B cell (primary cell): ENCODE measurements around the gene MND1. TPM values are rescaled to one million over a fixed set of nuclear protein-coding genes. Genes with fewer than 3 reads are reported as not detected.
A peak's percentile ranks its signal among the peaks of the same experiment; 100 is the strongest.

Experiments used
- ATAC-seq: fragments of 200-7000 bp; cut with Tn5 transposase; one replicate; pipeline ENCODE4 v1.10.0; 2021; ENCODE audit warnings: low read depth, mild to moderate bottlenecking, moderate number of reproducible peaks, moderate library complexity
- CTCF ChIA-PET: fragments of 350-600 bp; sonication (Branson Sonifier 250); formaldehyde crosslinking; loops from one replicate; lab custom pipeline; 2021; ENCODE audit warnings: antibody characterized with exemption, inconsistent platforms; lab: Charles Lee
- POLR2A ChIA-PET: fragments of 350-600 bp; sonication (Branson Sonifier 250); formaldehyde crosslinking; loops from one replicate; lab custom pipeline; 2021; ENCODE audit warnings: antibody characterized with exemption; lab: Charles Lee
- DNase-seq: peaks from one replicate; pipeline ENCODE4 v3.0.0; 2013
- H2AFZ ChIP-seq: 2 replicates; pipeline ENCODE4 v1.6.1; 2012; ENCODE audit warnings: mild to moderate bottlenecking, low read depth, low read length; ENCODE audit not compliant: insufficient read depth, poor library complexity, severe bottlenecking
- H3K27ac ChIP-seq, 2 donors: 1 replicate in 1 of 2; 2 replicates in 1 of 2; pipeline ENCODE4 v1.5.1; 2012 to 2013; ENCODE audit warnings: low read length in 2 of 2, mild to moderate bottlenecking in 2 of 2, moderate library complexity in 1 of 2
- H3K27me3 ChIP-seq, 4 experiments: fragments of 200-600 bp in 1 of 4; sonication (generic) in 1 of 4; replicated peaks in 1 of 4; 1 replicate in 2 of 4; 2 replicates in 2 of 4; pipeline versions ENCODE4 v1.6.1 to v1.7.0; 2013 to 2016; ENCODE audit warnings: low read length in 3 of 4, mild to moderate bottlenecking in 2 of 4, mixed read lengths in 1 of 4, moderate library complexity in 1 of 4; ENCODE audit not compliant: insufficient read depth in 4 of 4, control insufficient read depth in 3 of 4; ENCODE audit errors: control extremely low read depth in 1 of 4
- H3K36me3 ChIP-seq, 2 experiments: replicated peaks in 1 of 2; 1 replicate in 1 of 2; 2 replicates in 1 of 2; pipeline versions ENCODE4 v1.6.1 to v1.7.1; 2013; ENCODE audit warnings: low read length in 1 of 2; ENCODE audit not compliant: insufficient read depth in 2 of 2, control insufficient read depth in 1 of 2; ENCODE audit errors: control extremely low read depth in 1 of 2, extremely low read depth in 1 of 2
- H3K4me1 ChIP-seq, 2 donors: fragments of 200-600 bp in 1 of 2; sonication (generic) in 1 of 2; 1 replicate in 1 of 2; 2 replicates in 1 of 2; pipeline versions ENCODE4 v1.5.1 to v1.6.1; 2013 to 2017; ENCODE audit warnings: low read length in 2 of 2; ENCODE audit not compliant: control insufficient read depth in 2 of 2, insufficient read depth in 2 of 2
- H3K4me2 ChIP-seq: replicated peaks from 2 replicates; pipeline ENCODE3; 2012; ENCODE audit warnings: mild to moderate bottlenecking, low read depth, low read length; ENCODE audit not compliant: poor library complexity, severe bottlenecking
- H3K4me3 ChIP-seq, 5 experiments: fragments of 200-600 bp in 1 of 5; sonication (generic) in 1 of 5; 1 replicate in 3 of 5; 2 replicates in 2 of 5; pipeline versions ENCODE4 v1.5.1 to v1.7.0; 2011 to 2016; ENCODE audit warnings: low read length in 4 of 5, mild to moderate bottlenecking in 4 of 5, low read depth in 2 of 5, control low read depth in 1 of 5, moderate library complexity in 1 of 5; ENCODE audit not compliant: insufficient read depth in 1 of 5; ENCODE audit errors: control extremely low read depth in 1 of 5, extremely low read depth in 1 of 5
- H3K79me2 ChIP-seq: fragments of 200-600 bp; sonication (generic); one replicate; pipeline ENCODE4 v1.6.0; 2016; ENCODE audit warnings: low read length; ENCODE audit not compliant: control insufficient read depth, insufficient read depth
- H3K9ac ChIP-seq: fragments of 200-600 bp; sonication (generic); 2 replicates; pipeline ENCODE4 v1.6.1; 2017; ENCODE audit warnings: mild to moderate bottlenecking, low read length, moderate library complexity
- H3K9me3 ChIP-seq, 3 donors: one replicate each; pipeline versions ENCODE4 v1.6.1 to v1.7.1; 2013; ENCODE audit warnings: low read length in 2 of 3; ENCODE audit not compliant: control insufficient read depth in 2 of 3, insufficient read depth in 1 of 3; ENCODE audit errors: control extremely low read depth in 1 of 3
- H4K20me1 ChIP-seq: 2 replicates; pipeline ENCODE4 v1.6.0; 2012; ENCODE audit warnings: mild to moderate bottlenecking, low read length; ENCODE audit not compliant: insufficient read depth, control insufficient read depth, poor library complexity, severe bottlenecking
- H3K27ac Mint-ChIP-seq: one replicate; pipeline ENCODE4 v1.8.0; 2021; ENCODE audit warnings: mixed read lengths
- H3K27me3 Mint-ChIP-seq: one replicate; pipeline ENCODE4 v1.8.0; 2021; ENCODE audit warnings: mixed read lengths
- H3K4me1 Mint-ChIP-seq: one replicate; pipeline ENCODE4 v1.8.0; 2021; ENCODE audit warnings: mixed read lengths
- H3K4me3 Mint-ChIP-seq: one replicate; pipeline ENCODE4 v1.8.0; 2021; ENCODE audit warnings: mixed read lengths
- H3K9me3 Mint-ChIP-seq: one replicate; pipeline ENCODE4 v1.8.0; 2022; ENCODE audit warnings: mixed read lengths; ENCODE audit not compliant: insufficient read depth
- CTCF ChIP-seq: fragments of 200-600 bp; IDR thresholded peaks from one replicate; pipeline ENCODE4 v1.8.0; 2022; ENCODE audit warnings: antibody characterized with exemption, mild to moderate bottlenecking
- EZH2 ChIP-seq: IDR thresholded peaks from 2 replicates; pipeline ENCODE4 v1.6.1; 2012; ENCODE audit warnings: borderline replicate concordance, low read depth, mild to moderate bottlenecking, moderate library complexity, low read length; ENCODE audit not compliant: insufficient read depth, poor library complexity, severe bottlenecking
- WGBS: methylation state at CpG from one replicate; pipeline ENCODE4 v1.1.5; 2013; ENCODE audit warnings: missing lambda C conversion rate; ENCODE audit not compliant: insufficient coverage; 5-methylcytosine and 5-hydroxymethylcytosine counted together
- intact Hi-C: fragments of 100-400 bp; cut with micrococcal nuclease; formaldehyde crosslinking; loops from one replicate; pipeline ENCODE4 v1.10.0; 2022
- polyA plus RNA-seq: library from polyadenylated mRNA; depleted of rRNA; stranded (reverse); fragments of >200 nt; gene quantifications from 2 replicates; pipeline ENCODE4 v1.2.3, GENCODE V29; 2012
- total RNA-seq, 2 donors: library from RNA; stranded (reverse); fragments of 120-200 nt in 1 of 2; gene quantifications; 1 replicate in 1 of 2; 2 replicates in 1 of 2; pipeline versions ENCODE4 v1.2.3 to v1.2.4, GENCODE V29; 2013 to 2022

Gene MND1
- total and polyA plus RNA-seq, 2 donors (not counting 1 experiment from before 2014, with no cell fraction given) = not detected

- TF ChIP-seq EZH2 = no peak
- no peak for TF ChIP-seq CTCF
- peaks cover 33% of the 10 kb centered on the region for H3K79me2 ChIP-seq
- intact Hi-C loops = loop anchor here (5.0 kb wide), 2 partner anchors 140 to 175 kb away; no protein-coding TSS in a partner anchor
- H3K27ac ChIP-seq = no peak overlapping the region
- H3K27me3 ChIP-seq = no peaks in the 10 kb centered on the region
- ChIA-PET CTCF (interaction anchor here (0.6 to 6.6 kb wide), 6 partner anchors 71 to 402 kb away, joined by 3 to 83 read pairs (median 18); no protein-coding TSS in a partner anchor), POLR2A (no interaction called here)
- H3K27ac Mint-ChIP-seq = no peak overlapping the region
- no peak overlapping the region for H3K4me2 ChIP-seq
- no peak overlapping the region for H3K4me3 ChIP-seq
- no peak for DNase-seq
- no peak overlapping the region for H3K4me3 Mint-ChIP-seq
- peaks cover 16 to 17% of the 10 kb centered on the region in 2 donors for H3K4me1 ChIP-seq
- peaks cover 31% of the 10 kb centered on the region for H3K4me1 Mint-ChIP-seq
- no peaks in the 10 kb centered on the region for H3K36me3 ChIP-seq
- ATAC-seq = no peak
- H3K27me3 Mint-ChIP-seq = no peaks in the 10 kb centered on the region
- no peaks in the 10 kb centered on the region for H3K9me3 ChIP-seq
- no peaks in the 10 kb centered on the region for H3K9me3 Mint-ChIP-seq
- no peaks in the 10 kb centered on the region for H4K20me1 ChIP-seq
- no peak overlapping the region for H2AFZ ChIP-seq
- no peak overlapping the region for H3K9ac ChIP-seq
Observed at GRCh38 chr4:153347117-153347516, 2.6 kb downstream of the MND1 start.

GRCh38 chr4:153348006-153348405 lies 3.5 kb downstream of the MND1 start:
- no peak overlapping the region for H3K9ac ChIP-seq
- no peak overlapping the region for H3K27ac Mint-ChIP-seq
- TF ChIP-seq CTCF = no peak
- no peak for TF ChIP-seq EZH2

More at GRCh38 chr4:153348006-153348405, 3.5 kb downstream of the MND1 start:
- POLR2A ChIA-PET = no interaction called here
- DNase-seq = peak; percentile 11
- H3K4me2 ChIP-seq = no peak overlapping the region
- H3K36me3 ChIP-seq = no peaks in the 10 kb centered on the region
- H3K4me3 ChIP-seq = no peak overlapping the region
- H3K9me3 ChIP-seq = no peaks in the 10 kb centered on the region
- H3K27ac ChIP-seq = no peak overlapping the region
- Mint-ChIP-seq H3K9me3 (no peaks in the 10 kb centered on the region), H3K4me3 (no peak overlapping the region), H3K4me1 (peaks cover 29% of the 10 kb centered on the region), H3K27me3 (no peaks in the 10 kb centered on the region)
- H3K27me3 ChIP-seq = no peaks in the 10 kb centered on the region
- H3K79me2 ChIP-seq = peaks cover 33% of the 10 kb centered on the region
- H3K4me1 ChIP-seq = peaks cover 14 to 15% of the 10 kb centered on the region in 2 donors
- CTCF ChIA-PET = interaction anchor here (1.0 to 6.6 kb wide), 4 partner anchors 28 to 295 kb away, joined by 3 to 83 read pairs (median 4); no protein-coding TSS in a partner anchor
- no peak overlapping the region for H2AFZ ChIP-seq
- ATAC-seq = no peak
- WGBS = 67% methylated on average over 3 of the region's 4 CpGs
- H4K20me1 ChIP-seq = no peaks in the 10 kb centered on the region
- intact Hi-C loops = loop anchor here (5.0 kb wide), 2 partner anchors 139 to 174 kb away; no protein-coding TSS in a partner anchor
